GM18861 (cell line): Measurements from ENCODE around the gene HMGCL.
"Not testable (repeated sequence)": the region's sequence is repeated elsewhere in the genome, so short reads cannot be mapped to it uniquely, and the experiment has no call there.

ENCODE experiments used
- ATAC-seq: cut with Tn5 transposase; IDR thresholded peaks from one replicate; pipeline ENCODE4 v1.9.1; 2021; ENCODE audit not compliant: unreplicated experiment

The HMGCL gene

DNA sequence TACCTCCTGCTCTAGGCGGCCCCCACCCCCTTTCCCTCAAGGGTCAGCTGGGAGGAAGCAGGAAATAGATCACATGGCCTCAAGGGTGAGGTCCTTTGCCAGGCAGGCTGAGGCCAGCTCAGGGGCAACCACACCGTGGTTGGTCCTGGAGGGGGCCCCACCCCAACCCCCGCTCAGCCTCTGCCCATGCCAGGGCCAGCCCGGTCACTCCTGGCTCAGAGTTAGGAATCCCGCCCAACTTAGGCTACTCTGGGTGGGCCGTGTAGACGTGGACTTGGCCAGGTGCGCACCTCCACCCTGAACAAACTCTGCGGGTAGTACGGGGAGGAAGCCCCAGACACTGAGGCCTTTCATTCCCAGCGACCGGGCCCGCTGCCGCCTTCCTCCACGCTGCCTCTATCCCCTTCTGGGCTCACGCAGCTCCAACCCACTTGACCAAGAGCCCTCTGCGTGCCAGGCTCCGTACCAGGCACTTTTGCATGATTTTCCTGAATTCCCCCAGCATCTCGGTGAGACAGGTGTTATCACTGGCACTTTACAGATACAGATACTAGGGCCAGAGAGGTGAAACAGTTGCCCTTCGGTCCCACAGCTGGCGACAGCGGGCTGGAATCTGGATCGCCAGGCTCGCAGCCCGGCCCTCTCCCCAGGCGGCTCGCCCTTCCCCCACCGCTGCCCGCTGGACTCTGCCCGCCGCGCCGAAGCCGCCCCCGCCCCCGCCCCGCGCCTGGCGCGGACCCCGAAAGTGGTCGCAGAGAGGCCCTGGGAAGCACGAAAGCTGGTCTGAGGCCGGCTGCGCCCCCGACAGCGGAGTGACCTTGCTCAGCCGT lies 25.4 kb downstream of the HMGCL start:
- ATAC-seq = no peak

DNA sequence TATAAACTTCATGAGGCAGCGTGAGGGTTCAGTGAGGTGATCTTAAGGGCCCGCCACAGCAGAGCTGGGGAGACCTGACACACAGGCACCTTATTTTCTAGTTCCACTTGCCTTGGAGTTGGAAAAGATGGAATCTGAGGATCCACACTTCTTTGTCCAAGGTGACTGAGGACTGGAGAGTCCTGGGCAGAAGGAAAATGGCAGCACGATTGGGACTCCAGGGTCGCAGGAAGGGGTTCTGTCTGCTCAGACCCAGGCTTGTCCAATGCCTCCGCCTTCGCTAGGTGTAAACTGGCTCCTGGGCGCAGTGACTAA lies 26.0 kb downstream of the HMGCL start:
- no peak for ATAC-seq

- ATAC-seq = no peak
Measured at GRCh38 chr1:23798662-23799142, 26.5 kb downstream of the HMGCL start.

DNA sequence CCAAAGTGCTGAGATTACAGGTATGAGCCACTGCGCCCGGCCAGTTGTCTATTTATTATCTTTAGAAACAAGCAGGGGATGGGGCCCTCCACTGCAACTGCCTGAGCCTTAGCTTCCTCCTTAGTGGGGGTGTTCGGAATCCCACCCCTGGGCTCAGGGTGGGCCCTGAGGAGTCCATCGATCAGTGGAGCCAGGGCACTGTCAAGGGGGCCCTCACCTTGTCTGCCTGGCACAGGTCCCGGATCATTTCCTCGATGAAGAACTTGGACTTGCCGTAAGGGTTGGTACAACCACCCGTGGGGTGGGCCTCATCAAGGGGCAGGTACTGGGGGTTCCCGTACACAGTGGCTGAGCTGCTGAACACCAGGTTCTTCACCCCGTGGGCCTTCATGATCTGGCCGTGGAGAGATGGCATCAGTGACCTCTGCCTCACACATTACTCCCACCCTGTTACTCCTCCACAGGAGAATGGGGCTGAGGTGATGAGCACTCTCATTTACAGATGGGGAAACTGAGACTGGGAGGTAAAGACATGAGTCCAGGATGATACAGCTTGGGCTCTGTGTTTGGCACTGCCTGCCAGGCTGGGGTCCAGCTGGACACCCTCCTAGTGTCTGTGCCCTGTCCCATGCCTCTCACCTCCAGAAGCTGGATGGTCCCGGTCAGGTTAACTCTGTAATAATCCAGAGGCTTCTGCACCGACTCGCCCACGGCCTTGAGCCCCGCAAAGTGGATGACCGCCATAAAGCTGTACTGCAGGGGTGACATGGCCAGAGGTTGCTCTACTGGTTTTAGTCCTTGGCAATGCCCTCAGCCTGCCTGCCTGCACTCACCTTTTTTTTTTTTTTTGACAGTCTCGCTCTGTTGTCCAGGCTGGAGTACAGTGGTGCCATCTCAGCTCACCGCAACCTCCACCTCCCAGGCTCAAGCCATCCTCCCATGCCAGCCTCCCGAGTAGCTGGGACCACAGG lies 27.5 kb downstream of the HMGCL start:
- no peak for ATAC-seq

GRCh38 chr1:23796466-23797271 lies 28.6 kb downstream of the HMGCL start:
- no peak for ATAC-seq

GRCh38 chr1:23795676-23796465 lies 29.4 kb downstream of the HMGCL start:
- ATAC-seq = no peak

- ATAC-seq = not testable (repeated sequence)
Measured at GRCh38 chr1:23794732-23795182, 30.5 kb downstream of the HMGCL start.

DNA sequence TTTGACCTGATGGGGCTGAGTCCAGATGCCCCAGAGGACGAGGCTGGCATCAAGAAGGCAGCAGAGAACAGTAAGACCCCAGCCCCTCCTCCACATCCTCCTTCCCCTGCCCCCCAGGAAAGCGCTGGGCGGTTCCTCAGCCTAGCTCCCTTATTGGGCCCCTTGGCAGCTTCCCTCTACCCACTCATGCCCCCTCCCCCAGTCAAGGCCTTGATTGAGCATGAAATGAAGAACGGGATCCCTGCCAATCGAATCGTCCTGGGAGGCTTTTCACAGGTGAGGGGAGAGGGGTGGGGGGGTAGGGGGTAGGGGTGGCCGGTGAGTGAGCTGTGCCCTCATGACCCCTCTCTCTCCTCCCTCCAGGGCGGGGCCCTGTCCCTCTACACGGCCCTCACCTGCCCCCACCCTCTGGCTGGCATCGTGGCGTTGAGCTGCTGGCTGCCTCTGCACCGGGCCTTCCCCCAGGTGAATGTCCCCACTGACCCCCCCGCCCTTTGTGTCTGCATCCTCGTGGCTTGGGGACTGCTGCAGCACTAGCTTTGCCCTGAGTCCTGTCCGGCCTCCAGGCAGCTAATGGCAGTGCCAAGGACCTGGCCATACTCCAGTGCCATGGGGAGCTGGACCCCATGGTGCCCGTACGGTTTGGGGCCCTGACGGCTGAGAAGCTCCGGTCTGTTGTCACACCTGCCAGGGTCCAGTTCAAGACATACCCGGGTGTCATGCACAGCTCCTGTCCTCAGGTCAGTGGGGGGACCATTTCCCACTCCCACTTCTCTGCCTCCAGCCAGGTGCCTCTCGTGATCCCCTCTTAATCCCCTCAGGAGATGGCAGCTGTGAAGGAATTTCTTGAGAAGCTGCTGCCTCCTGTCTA lies 31.1 kb downstream of the HMGCL start:
- no peak for ATAC-seq

DNA sequence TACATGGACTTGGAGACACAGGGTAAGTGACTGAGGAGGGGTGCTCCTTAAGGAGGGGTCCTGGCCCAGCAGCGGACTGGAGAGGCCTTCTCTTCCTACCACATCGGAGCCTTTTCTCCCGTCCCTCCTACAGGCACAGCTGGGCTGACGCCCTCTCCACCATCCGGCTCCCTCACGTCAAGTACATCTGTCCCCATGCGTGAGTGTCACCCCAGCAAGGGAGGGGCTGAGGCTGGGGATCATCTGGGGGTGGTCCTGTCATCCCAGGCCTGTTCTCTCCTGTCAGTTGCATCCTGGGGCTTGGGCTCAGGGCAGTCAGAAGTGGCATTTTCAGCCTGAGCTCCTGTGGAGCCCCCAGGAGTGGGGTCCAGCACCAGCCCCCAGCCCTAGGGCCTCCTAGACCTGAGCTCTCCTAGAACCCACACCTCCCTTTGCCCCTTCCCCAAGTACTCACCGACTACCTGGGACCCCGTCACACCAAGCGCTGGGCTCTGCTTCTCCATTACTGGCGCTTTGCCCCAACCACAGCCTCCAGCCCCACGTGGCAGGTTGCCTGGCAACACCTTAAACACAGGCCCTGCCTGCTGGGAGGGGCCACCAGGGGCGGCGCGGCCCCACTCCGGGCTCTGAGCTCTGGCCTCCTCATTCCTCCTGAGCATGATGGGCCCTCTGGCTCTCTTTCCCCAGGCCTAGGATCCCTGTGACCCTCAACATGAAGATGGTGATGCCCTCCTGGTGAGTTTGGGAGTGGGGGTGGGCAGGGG lies 32.0 kb downstream of the HMGCL start:
- ATAC-seq = no peak

- ATAC-seq = no peak
Measured at GRCh38 chr1:23792151-23792945, 32.9 kb downstream of the HMGCL start.

- no peak for ATAC-seq
Measured at GRCh38 chr1:23791516-23792047, 33.6 kb downstream of the HMGCL start.

GRCh38 chr1:23790696-23791515 lies 34.3 kb downstream of the HMGCL start, which contains the start of gene LYPLA2:
LYPLA2 (plus strand) TSS chr1:23791145; CDS start chr1:23792683, 1,538 bp downstream.
- no peak for ATAC-seq

- no peak for ATAC-seq
Measured at GRCh38 chr1:23788695-23789094, 36.5 kb downstream of the HMGCL start.

DNA sequence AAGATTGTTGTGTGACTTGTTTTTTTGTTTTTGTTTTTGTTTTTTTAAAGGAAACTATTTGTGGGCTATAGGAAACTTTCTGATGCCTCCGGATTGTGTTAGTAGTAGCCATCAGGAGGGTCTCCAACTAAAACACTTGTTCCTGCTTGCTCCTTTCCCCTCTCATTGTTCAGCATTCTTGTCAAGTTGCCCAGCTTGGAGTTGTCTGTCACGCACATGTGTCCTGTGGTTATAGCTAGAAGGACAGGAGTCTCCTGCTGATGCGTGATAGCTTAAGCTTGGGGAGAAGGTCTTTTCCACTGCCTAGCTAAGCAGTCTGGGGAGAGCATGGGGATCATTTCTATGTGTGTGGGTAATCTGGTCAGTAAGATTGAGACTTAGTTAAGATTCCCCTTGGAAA lies 37.5 kb downstream of the HMGCL start:
- no peak for ATAC-seq

DNA sequence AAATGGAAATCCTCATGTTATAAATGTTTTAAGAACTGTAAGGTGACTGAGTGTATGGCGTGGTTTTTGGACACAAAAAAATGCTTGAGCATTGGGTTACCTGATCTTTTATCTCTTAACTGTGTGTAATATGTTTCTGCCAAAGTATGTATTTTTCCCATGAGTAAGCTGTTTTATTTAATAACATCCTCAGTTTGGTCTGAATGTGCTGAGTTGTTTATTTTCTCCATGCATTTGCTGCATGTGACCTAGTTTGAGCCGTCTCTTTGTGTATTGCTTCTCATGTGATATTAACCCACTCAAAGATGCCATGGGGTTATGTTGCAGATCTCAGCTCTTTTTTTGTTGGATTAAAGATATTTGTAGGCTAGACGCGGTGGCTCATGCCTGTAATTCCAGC lies 40.4 kb downstream of the HMGCL start:
- ATAC-seq = no peak

- not testable (repeated sequence) for ATAC-seq
Measured at GRCh38 chr1:23783141-23783540, 42.1 kb downstream of the HMGCL start.
